ELR (cell line): ENCODE measurements around the gene SUB1.

Experiments used
- DNase-seq: peaks from one replicate; pipeline ENCODE4 v3.0.0-alpha.2; 2015; ENCODE audit warnings: low read depth

The SUB1 gene

DNA sequence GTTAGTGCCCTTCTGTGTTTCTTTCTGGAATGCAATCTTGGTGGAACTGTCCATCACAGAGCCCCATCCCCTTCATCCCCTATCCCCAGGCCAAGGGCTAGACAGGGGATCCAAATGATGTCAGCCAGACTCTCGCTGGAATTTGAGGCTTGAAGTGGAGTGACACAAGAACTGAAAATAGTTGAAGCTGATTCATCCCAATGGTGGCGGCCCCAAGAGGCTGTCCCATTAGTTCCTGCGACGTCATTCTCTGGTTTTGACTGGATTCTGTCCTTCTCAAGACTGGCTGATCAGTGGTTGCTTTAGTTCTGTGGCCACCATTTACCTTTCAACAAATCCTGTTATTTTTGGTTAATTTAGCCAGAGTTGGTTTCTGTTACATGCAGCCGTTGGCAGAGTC is 59.9 kb downstream of the SUB1 start:
- no peak for DNase-seq

DNA sequence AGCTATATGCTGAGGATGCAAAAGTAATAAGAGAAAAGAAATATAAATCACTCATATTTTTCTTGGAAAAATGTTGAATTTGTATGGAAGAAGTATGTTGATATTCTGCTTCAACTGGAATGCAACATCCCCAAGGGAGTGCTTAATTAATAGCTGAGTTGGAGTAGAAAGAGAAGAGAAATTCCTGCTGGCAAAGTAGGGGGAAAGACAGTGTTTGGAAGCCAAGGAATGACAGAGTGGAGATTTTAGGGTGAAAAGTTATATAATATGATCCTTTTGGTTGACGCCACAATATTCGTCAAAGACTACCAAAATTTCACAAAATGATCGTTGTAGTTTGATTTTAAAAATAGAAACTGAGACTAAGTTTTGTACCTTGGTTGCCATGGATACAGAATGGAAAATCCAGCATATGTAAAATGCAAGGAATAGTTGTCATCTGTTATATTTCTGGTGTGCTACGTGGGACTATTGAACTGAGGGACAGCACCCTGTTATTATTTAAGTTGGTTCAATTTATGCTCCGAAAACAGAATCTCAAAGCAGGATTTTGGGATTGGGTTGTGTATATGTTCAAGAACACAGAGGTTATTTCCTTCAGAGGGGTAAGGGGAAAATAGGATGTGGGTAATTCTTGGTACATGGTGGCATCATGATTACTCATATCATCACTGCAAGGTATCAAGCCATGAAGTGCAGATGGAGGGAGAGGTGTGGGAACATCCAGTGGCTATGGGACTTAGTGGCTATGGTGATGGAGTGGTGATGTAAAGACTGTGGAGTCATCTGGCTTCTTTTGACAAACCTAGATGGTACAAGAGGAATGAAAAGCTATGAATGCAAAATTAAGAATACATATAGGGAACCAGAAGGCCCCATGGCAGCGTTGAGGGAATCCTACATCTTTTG is 61.0 kb downstream of the SUB1 start:
- DNase-seq = no peak

DNA sequence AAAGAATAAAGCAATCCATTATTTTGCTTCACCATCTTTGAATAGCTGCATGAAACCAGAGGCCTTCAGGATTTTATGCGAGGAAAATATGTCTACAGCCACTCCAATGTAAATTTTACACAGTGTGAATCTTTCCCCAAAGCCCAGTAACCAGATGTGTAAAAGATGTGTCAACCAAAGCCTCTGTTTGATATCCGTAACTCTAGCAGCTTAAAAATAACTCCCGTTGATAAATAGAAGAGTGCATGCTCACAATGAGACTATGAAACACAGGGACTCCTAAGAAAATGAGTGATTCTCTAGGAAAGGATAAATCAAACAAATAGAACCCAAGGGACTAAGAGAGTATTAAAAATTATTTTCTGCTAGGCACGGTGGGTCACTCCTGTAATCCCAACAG is 65.7 kb downstream of the SUB1 start:
- DNase-seq = no peak

DNA sequence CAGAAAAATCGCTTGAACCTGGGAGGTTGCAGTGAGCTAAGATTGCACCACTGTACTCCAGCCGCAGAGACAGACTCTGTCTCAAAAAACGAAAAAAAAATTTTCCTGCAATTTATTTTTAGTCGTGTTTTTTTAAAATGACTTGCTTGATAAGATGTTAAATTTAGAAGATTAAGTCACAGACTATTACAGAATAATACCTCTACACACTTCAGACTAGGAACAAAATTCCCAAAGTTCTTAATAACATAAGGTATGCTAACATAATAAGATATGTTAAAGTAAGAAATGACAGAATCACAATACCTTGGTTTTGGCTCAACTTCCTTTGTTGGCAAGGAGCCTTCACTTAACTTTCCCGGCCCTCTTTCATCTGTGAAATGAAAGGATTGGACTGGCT is 66.3 kb downstream of the SUB1 start:
- no peak for DNase-seq
